ENCODE data around the gene KRT38.

DNA sequence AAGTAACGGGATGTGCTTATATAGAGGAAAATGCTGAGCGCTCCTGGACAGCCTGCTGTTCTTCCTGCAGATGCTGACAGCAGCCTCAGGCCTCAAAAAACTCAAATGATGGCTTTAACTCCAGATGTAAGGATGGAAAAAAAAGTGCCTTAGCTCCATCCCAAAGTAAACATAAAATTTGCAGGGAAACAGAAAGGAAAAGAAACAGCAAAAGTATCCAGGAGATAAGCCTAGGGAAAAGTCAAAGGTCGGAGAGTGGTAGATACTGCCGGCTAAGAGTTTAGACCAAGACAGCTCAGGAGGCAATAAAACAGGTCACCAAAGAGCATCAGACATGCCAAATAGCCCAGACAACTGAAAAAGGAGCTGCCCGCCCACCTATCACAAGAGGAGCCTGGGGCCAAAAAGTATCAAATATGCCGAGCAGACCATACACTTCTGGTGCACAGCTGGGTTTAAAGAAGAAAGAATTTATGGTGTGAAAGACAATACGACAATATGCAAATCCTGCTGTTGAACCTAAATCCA, 50.3 kb downstream of the KRT38 start:
- TF ChIP-seq CTCF (IDR thresholded peaks at IDR 0.05) (no peak), EP300 (IDR thresholded peaks at IDR 0.05) (no peak), POLR2A (IDR thresholded peaks at IDR 0.05) (no peak), POLR2AphosphoS5 (IDR thresholded peaks at IDR 0.05) (no peak)
